SK-N-MC (cell line): ENCODE measurements around the gene CHRNA9.

Source experiments
- EZH2 ChIP-seq: fragments of 200-600 bp; sonication (generic); IDR thresholded peaks from one replicate; pipeline ENCODE4 v1.6.1; 2017; ENCODE audit warnings: antibody characterized with exemption
- FOXP2 ChIP-seq: optimal IDR thresholded peaks from 2 replicates; pipeline ENCODE3; 2011; ENCODE audit warnings: mild to moderate bottlenecking, moderate library complexity; ENCODE audit not compliant: insufficient read depth; ENCODE audit errors: extremely low read length, control extremely low read depth
- POLR2AphosphoS5 ChIP-seq: IDR thresholded peaks from 2 replicates; pipeline ENCODE4 v1.6.1; 2012; ENCODE audit warnings: mild to moderate bottlenecking, low read depth, low read length, borderline replicate concordance

DNA sequence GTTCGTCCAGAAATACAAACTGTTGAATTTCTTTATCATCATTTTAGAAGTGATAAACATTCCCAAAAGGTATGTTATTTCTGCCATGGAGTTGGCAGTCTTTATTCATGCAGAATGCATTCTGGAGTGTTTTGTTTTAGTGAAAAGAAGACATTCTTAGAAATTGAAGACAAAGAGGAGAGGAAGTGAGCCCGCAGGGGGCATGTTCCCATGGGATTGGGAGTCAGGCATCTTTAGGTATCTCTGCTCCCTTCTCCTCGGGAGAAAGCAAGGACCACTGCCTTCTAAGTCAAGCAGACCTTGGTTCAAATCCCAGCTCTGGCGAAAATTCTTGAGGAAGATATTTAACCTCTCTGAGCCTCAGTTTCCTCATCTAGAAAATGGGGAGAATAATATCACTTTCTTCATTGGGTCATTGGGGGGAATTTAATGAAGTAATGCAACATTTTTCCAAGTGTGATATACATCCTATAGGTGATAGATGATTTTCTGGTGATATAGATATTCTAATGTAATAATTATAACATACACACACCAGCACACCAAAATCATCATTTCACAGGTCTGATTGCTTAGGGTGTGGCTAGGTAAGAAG is 26.5 kb upstream of the CHRNA9 start:
- no peak for TF ChIP-seq EZH2
- TF ChIP-seq POLR2AphosphoS5, result no peak
- no peak for TF ChIP-seq FOXP2
